ENCODE results near the gene BTBD19. TPM values are rescaled to one million over a fixed set of nuclear protein-coding genes. Genes with fewer than 3 reads are reported as not detected.

The BTBD19 gene
- total and polyA plus RNA-seq, 2 donors from 2014 or later = 3.2 to 16.5 TPM

- FAIRE-seq = no peak
- intact Hi-C loops (cut with DNase I) = loop anchor here (10.0 kb wide), 1 partner anchor 46 kb away; the partner anchor contains the start of gene BEST4
- TF ChIP-seq CTCF (IDR thresholded peaks at IDR 0.05; ENCODE audit: borderline replicate concordance, extremely low read depth, insufficient read depth) = no peak
- no peak for DNase-seq
- Histone ChIP-seq H3K27me3 (ENCODE audit: control insufficient read depth, insufficient read depth, low read length) (no peaks in the 10 kb centered on the region), H3K9me3 (ENCODE audit: control insufficient read depth in 2 of 3, insufficient read depth in 1 of 3, low read length in 3 of 3) (no peaks in the 10 kb centered on the region), H3K36me3 (ENCODE audit: control insufficient read depth in 2 of 3, insufficient read depth in 3 of 3, low read length in 3 of 3) (no peaks in the 10 kb centered on the region), H3K9ac (ENCODE audit: low read length in 3 of 3) (no peak overlapping the region), H3K4me3 (ENCODE audit: low read length in 3 of 3) (no peak overlapping the region), H3K27ac (ENCODE audit: low read depth in 2 of 2, low read length in 2 of 2) (no peak overlapping the region), H3K4me1 (ENCODE audit: control insufficient read depth in 2 of 3, insufficient read depth in 2 of 3, low read depth in 1 of 3, low read length in 3 of 3) (peaks cover 0 to under 1% (median 0%) of the 10 kb centered on the region in 3 donors)
These were observed 22.6 kb downstream of the BTBD19 start for GRCh38 chr1:44830900-44831304.

- DNase-seq (no peak), FAIRE-seq (no peak)
- Histone ChIP-seq H3K27ac (ENCODE audit: low read depth in 2 of 2, low read length in 2 of 2) (no peak overlapping the region), H3K9me3 (ENCODE audit: control insufficient read depth in 2 of 3, insufficient read depth in 1 of 3, low read length in 3 of 3) (no peaks in the 10 kb centered on the region), H3K27me3 (ENCODE audit: control insufficient read depth, insufficient read depth, low read length) (no peaks in the 10 kb centered on the region), H3K36me3 (ENCODE audit: control insufficient read depth in 2 of 3, insufficient read depth in 3 of 3, low read length in 3 of 3) (no peaks in the 10 kb centered on the region), H3K4me1 (ENCODE audit: control insufficient read depth in 2 of 3, insufficient read depth in 2 of 3, low read depth in 1 of 3, low read length in 3 of 3) (peaks cover 0 to 2% (median 0%) of the 10 kb centered on the region in 3 donors), H3K9ac (ENCODE audit: low read length in 3 of 3) (no peak overlapping the region), H3K4me3 (ENCODE audit: low read length in 3 of 3) (no peak overlapping the region)
- TF ChIP-seq CTCF (IDR thresholded peaks at IDR 0.05; ENCODE audit: borderline replicate concordance, extremely low read depth, insufficient read depth) = no peak
- intact Hi-C loops (cut with DNase I) = loop anchor here (10.0 kb wide), 1 partner anchor 47 kb away; the partner anchor contains the start of gene BEST4
These were observed 23.2 kb downstream of the BTBD19 start for GRCh38 chr1:44831516-44831915.

DNA sequence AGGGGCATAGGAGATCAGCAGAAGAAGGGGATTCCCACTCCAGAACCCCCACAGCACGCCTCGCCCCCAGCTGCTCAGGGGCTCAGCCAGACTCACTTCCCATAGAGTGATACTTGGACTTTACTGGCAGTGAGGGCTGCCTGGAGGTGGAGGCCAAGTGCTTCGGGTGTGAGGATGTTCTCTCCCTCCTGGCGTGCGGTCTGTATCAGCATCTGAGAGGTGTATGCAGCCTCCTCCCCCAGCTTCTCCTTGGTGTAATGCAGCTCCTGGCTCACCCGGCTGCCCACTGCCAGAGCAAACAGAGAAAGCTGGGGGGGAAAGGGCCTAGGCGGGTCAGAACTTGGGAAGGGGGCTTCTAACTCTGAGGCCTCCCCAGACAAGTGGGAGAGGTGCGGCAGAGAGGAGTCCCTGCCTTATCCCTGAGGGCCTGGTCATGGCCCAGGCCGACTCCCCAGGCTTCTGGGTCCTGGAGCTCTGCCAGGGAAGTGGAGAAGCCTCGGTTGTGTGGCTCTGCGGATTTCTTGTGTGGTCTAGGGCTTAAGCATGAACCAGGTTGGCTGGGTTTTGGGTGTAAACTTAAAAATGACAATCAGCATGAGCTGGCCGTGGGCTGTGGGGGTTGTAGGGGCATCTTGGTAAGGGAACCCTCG, 23.9 kb downstream of the BTBD19 start:
- Histone ChIP-seq H3K27me3 (ENCODE audit: control insufficient read depth, insufficient read depth, low read length) (no peaks in the 10 kb centered on the region), H3K4me3 (ENCODE audit: low read length in 3 of 3) (no peak overlapping the region), H3K4me1 (ENCODE audit: control insufficient read depth in 2 of 3, insufficient read depth in 2 of 3, low read depth in 1 of 3, low read length in 3 of 3) (peaks cover 0 to 2% (median 0%) of the 10 kb centered on the region in 3 donors), H3K27ac (ENCODE audit: low read depth in 2 of 2, low read length in 2 of 2) (no peak overlapping the region), H3K9me3 (ENCODE audit: control insufficient read depth in 2 of 3, insufficient read depth in 1 of 3, low read length in 3 of 3) (no peaks in the 10 kb centered on the region), H3K9ac (ENCODE audit: low read length in 3 of 3) (no peak overlapping the region), H3K36me3 (ENCODE audit: control insufficient read depth in 2 of 3, insufficient read depth in 3 of 3, low read length in 3 of 3) (no peaks in the 10 kb centered on the region)
- no peak for TF ChIP-seq CTCF (IDR thresholded peaks at IDR 0.05; ENCODE audit: borderline replicate concordance, extremely low read depth, insufficient read depth)
- intact Hi-C loops (cut with DNase I) = loop anchor here (10.0 kb wide), 1 partner anchor 47 kb away; the partner anchor contains the start of gene BEST4
- no peak for DNase-seq
- FAIRE-seq = no peak
